Smooth muscle cell (in vitro differentiated cells): ENCODE measurements around the gene OR4D6. TPM values are rescaled to one million over a fixed set of nuclear protein-coding genes. Genes with fewer than 3 reads are reported as not detected.

Experiments
- DNase-seq: peaks from one replicate; lab custom pipeline; 2025; ENCODE audit not compliant: unreplicated experiment; lab: John Stamatoyannopoulos, UW
- H2AFZ ChIP-seq: fragments of 200-600 bp; sonication (generic); 2 replicates; pipeline ENCODE4 v1.6.0; 2016; ENCODE audit warnings: antibody characterized with exemption, low read depth, mild to moderate bottlenecking
- H3F3A ChIP-seq: fragments of 200-600 bp; sonication (generic); 2 replicates; pipeline ENCODE4 v1.6.0; 2017; ENCODE audit warnings: antibody characterized with exemption, low read depth
- H3K27ac ChIP-seq: fragments of 200-600 bp; sonication (generic); 2 replicates; pipeline ENCODE4 v1.5.1; 2016; ENCODE audit warnings: low read depth, mild to moderate bottlenecking
- H3K27me3 ChIP-seq: fragments of 200-600 bp; sonication (generic); 2 replicates; pipeline ENCODE4 v1.6.1; 2016; ENCODE audit warnings: low read depth, mild to moderate bottlenecking
- H3K36me3 ChIP-seq: fragments of 200-600 bp; sonication (generic); 2 replicates; pipeline ENCODE4 v1.5.1; 2016; ENCODE audit warnings: low read depth
- H3K4me1 ChIP-seq: fragments of 200-600 bp; sonication (generic); 2 replicates; pipeline ENCODE4 v1.5.1; 2016; ENCODE audit warnings: low read depth
- H3K4me2 ChIP-seq: fragments of 200-600 bp; sonication (generic); 2 replicates; pipeline ENCODE4 v1.6.0; 2016; ENCODE audit warnings: mild to moderate bottlenecking
- H3K4me3 ChIP-seq: fragments of 200-600 bp; sonication (generic); 2 replicates; pipeline ENCODE4 v1.5.1; 2016; ENCODE audit warnings: mild to moderate bottlenecking
- H3K79me2 ChIP-seq: fragments of 200-600 bp; sonication (generic); 2 replicates; pipeline ENCODE4 v1.6.0; 2016; ENCODE audit warnings: low read depth, mild to moderate bottlenecking
- H3K9ac ChIP-seq: fragments of 200-600 bp; sonication (generic); 2 replicates; pipeline ENCODE4 v1.6.0; 2016; ENCODE audit warnings: low read depth
- H3K9me3 ChIP-seq: fragments of 200-600 bp; sonication (generic); replicated peaks from 2 replicates; pipeline ENCODE4 v1.5.1; 2016; ENCODE audit warnings: low read depth
- H4K20me1 ChIP-seq: fragments of 200-600 bp; sonication (generic); 2 replicates; pipeline ENCODE4 v1.6.0; 2016; ENCODE audit warnings: low read depth
- WGBS: methylation state at CpG from one replicate; pipeline ENCODE4 v1.1.7; 2016; ENCODE audit warnings: low lambda C conversion rate; 5-methylcytosine and 5-hydroxymethylcytosine counted together
- polyA plus RNA-seq: library from polyadenylated mRNA; unstranded; fragments of >200 nt; fragmentation: Nextera tagmentation; extraction: Ambion mirVana; gene quantifications from 2 replicates; pipeline ENCODE4 v1.2.1, GENCODE V29; 2016
- total RNA-seq: library from RNA; depleted of rRNA; stranded (reverse); fragments of >200 nt; gene quantifications from 2 replicates; pipeline ENCODE4 v1.2.3, GENCODE V29; 2014
- TF ChIP-seq, protein P1 (sequence below): fragments of 200-600 bp; sonication (generic); IDR thresholded peaks from 2 replicates; pipeline ENCODE4 v1.5.1; 2017; ENCODE audit warnings: borderline replicate concordance, mild to moderate bottlenecking, antibody characterized with exemption; ENCODE audit not compliant: insufficient read depth, poor library complexity, severe bottlenecking

The OR4D6 gene
- total and polyA plus RNA-seq, 2 experiments from 2014 or later = not detected

DNA sequence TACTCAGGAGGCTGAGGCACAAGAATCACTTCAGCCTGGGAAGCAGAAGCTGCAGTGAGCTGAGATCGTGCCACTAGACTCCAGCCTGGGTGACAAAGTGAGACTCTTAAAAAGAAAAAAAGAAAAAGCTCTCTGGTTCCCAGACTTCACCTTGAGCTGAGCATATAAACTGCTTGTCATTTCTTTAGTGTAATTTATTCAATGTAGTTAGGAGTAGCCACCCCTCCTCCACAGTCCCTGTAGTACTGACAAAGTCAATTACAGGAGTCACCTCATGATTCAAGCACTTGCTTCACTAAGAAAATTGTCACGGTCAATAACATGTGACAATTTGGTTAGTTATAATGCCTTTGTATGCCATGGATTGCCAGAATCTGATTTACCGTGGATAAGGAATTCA is 23.6 kb downstream of the OR4D6 start:
- TF ChIP-seq, protein P1, sequence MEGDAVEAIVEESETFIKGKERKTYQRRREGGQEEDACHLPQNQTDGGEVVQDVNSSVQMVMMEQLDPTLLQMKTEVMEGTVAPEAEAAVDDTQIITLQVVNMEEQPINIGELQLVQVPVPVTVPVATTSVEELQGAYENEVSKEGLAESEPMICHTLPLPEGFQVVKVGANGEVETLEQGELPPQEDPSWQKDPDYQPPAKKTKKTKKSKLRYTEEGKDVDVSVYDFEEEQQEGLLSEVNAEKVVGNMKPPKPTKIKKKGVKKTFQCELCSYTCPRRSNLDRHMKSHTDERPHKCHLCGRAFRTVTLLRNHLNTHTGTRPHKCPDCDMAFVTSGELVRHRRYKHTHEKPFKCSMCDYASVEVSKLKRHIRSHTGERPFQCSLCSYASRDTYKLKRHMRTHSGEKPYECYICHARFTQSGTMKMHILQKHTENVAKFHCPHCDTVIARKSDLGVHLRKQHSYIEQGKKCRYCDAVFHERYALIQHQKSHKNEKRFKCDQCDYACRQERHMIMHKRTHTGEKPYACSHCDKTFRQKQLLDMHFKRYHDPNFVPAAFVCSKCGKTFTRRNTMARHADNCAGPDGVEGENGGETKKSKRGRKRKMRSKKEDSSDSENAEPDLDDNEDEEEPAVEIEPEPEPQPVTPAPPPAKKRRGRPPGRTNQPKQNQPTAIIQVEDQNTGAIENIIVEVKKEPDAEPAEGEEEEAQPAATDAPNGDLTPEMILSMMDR = no peak
- no peaks in the 10 kb centered on the region for H3K36me3 ChIP-seq
- no peak for DNase-seq
- H3K9ac ChIP-seq = no peak overlapping the region
- H3K79me2 ChIP-seq = no peaks in the 10 kb centered on the region
- no peaks in the 10 kb centered on the region for H4K20me1 ChIP-seq
- H2AFZ ChIP-seq = no peak overlapping the region
- 91% methylated on average over 3 of the region's 3 CpGs for WGBS
- H3K27me3 ChIP-seq = no peaks in the 10 kb centered on the region
- no peaks in the 10 kb centered on the region for H3K4me1 ChIP-seq
- no peak overlapping the region for H3K27ac ChIP-seq
- no peaks in the 10 kb centered on the region for H3F3A ChIP-seq
- H3K4me3 ChIP-seq = no peak overlapping the region
- no peak overlapping the region for H3K4me2 ChIP-seq
- no peaks in the 10 kb centered on the region for H3K9me3 ChIP-seq

DNA sequence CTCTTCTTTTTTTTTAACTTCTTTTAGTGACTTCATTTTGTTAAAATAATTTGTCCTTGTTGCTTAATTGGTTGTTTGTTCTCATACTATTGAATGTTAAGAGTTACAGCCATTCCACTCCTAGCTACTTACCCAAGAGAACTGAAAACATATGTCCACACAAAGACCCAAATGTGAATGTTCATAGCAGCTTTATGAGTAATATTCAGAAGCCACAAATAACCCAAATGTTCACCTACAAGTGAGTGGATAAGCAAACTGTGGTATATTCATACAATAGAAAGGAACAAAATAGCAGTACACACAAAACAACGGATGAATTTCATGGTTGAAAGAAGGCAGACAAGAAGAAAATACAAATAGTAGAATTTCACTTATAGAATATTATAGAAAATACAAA is 45.2 kb downstream of the OR4D6 start:
- Histone ChIP-seq H3K79me2 (no peaks in the 10 kb centered on the region), H3K9ac (no peak overlapping the region), H3K27me3 (no peaks in the 10 kb centered on the region), H4K20me1 (no peaks in the 10 kb centered on the region), H3K36me3 (no peaks in the 10 kb centered on the region), H3F3A (no peaks in the 10 kb centered on the region), H3K4me1 (no peaks in the 10 kb centered on the region), H3K27ac (no peak overlapping the region), H3K4me3 (no peak overlapping the region), H2AFZ (no peak overlapping the region), H3K4me2 (no peak overlapping the region), H3K9me3 (no peaks in the 10 kb centered on the region)
- 50% methylated on average over 1 of the region's 1 CpG for WGBS
- TF ChIP-seq, protein P1 = no peak
- no peak for DNase-seq

DNA sequence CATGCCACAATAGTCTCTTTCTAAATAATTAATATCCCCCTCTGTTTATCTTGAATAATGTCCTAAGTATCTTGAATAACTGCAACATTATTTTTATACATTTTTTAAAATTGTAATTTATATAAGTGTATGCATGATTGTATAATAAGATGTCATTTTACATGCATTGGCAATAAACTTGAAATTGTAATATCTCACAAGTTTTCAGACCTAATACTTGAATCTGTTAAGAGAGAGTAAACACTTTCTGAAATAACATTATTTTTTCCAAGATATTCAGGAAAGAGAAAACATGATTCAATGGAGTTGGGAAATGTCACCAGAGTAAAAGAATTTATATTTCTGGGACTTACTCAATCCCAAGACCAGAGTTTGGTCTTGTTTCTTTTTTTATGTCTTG is 46.5 kb downstream of the OR4D6 start, which contains the start of gene OR4D11:
TSS of gene OR4D11 (plus strand) at position 301 of the 400 bp plus-strand sequence. CDS start at position 301, 0 bp downstream.
- H3K4me3 ChIP-seq = no peak within 1 kb of the TSS
- no peaks in the 10 kb centered on the region for H4K20me1 ChIP-seq
- no peaks in the 10 kb centered on the region for H3K9me3 ChIP-seq
- H3K9ac ChIP-seq = no peak within 1 kb of the TSS
- no peak within 1 kb of the TSS for H3K4me2 ChIP-seq
- no peak for DNase-seq
- no peaks in the 10 kb centered on the region for H3K79me2 ChIP-seq
- no peaks in the 10 kb centered on the region for H3F3A ChIP-seq
- no peaks in the 10 kb centered on the region for H3K27me3 ChIP-seq
- H3K27ac ChIP-seq = no peak within 1 kb of the TSS
- TF ChIP-seq, protein P1 = no peak
- H3K36me3 ChIP-seq = no peaks in the 10 kb centered on the region
- no peaks in the 10 kb centered on the region for H3K4me1 ChIP-seq
- no peak within 1 kb of the TSS for H2AFZ ChIP-seq

Other genes starting within 250 kb of the OR4D6 start
- gene MPEG1, start 244.0 kb upstream of the OR4D6 start, total RNA-seq = 0.13 TPM in 1 of 2 replicates, not detected in the other
- 0.07 TPM in 1 of 2 replicates, not detected in the other for gene MPEG1, start 244.0 kb upstream of the OR4D6 start, polyA plus RNA-seq
- gene OR5AN1, start 98.1 kb upstream of the OR4D6 start, total RNA-seq = not detected in 2 replicates
- not detected in 2 replicates for gene OR5AN1, start 98.1 kb upstream of the OR4D6 start, polyA plus RNA-seq
- gene OR5A2, start 30.5 kb upstream of the OR4D6 start, total RNA-seq = not detected in 2 replicates
- gene OR5A2, start 30.5 kb upstream of the OR4D6 start, polyA plus RNA-seq = not detected in 2 replicates
- not detected in 2 replicates for gene OR5A1, start 20.5 kb upstream of the OR4D6 start, total RNA-seq
- not detected in 2 replicates for gene OR5A1, start 20.5 kb upstream of the OR4D6 start, polyA plus RNA-seq
- gene OR4D10, start 16.4 kb downstream of the OR4D6 start, total RNA-seq = not detected in 2 replicates
- gene OR4D10, start 16.4 kb downstream of the OR4D6 start, polyA plus RNA-seq = not detected in 2 replicates
- gene OR4D11, start 46.6 kb downstream of the OR4D6 start, total RNA-seq = not detected in 2 replicates
- not detected in 2 replicates for gene OR4D11, start 46.6 kb downstream of the OR4D6 start, polyA plus RNA-seq
- not detected in 2 replicates for gene OR4D9, start 54.6 kb downstream of the OR4D6 start, total RNA-seq
- gene OR4D9, start 54.6 kb downstream of the OR4D6 start, polyA plus RNA-seq = not detected in 2 replicates
- gene OSBP, start 158.8 kb downstream of the OR4D6 start, total RNA-seq = 40.0 and 47.2 TPM in 2 replicates
- gene OSBP, start 158.8 kb downstream of the OR4D6 start, polyA plus RNA-seq = 32.0 and 35.9 TPM in 2 replicates
- gene PATL1, start 212.1 kb downstream of the OR4D6 start, total RNA-seq = 18.0 and 35.2 TPM in 2 replicates
- gene PATL1, start 212.1 kb downstream of the OR4D6 start, polyA plus RNA-seq = 16.3 and 16.5 TPM in 2 replicates